ENCODE results near the gene DPY19L2. TPM values are rescaled to one million over a fixed set of nuclear protein-coding genes. Genes with fewer than 3 reads are reported as not detected.

The DPY19L2 gene
- total RNA-seq: 10 to 100 TPM in 1 of 2 donors, 1 to 10 TPM in 1; 5.7 to 14.5 TPM

DNA sequence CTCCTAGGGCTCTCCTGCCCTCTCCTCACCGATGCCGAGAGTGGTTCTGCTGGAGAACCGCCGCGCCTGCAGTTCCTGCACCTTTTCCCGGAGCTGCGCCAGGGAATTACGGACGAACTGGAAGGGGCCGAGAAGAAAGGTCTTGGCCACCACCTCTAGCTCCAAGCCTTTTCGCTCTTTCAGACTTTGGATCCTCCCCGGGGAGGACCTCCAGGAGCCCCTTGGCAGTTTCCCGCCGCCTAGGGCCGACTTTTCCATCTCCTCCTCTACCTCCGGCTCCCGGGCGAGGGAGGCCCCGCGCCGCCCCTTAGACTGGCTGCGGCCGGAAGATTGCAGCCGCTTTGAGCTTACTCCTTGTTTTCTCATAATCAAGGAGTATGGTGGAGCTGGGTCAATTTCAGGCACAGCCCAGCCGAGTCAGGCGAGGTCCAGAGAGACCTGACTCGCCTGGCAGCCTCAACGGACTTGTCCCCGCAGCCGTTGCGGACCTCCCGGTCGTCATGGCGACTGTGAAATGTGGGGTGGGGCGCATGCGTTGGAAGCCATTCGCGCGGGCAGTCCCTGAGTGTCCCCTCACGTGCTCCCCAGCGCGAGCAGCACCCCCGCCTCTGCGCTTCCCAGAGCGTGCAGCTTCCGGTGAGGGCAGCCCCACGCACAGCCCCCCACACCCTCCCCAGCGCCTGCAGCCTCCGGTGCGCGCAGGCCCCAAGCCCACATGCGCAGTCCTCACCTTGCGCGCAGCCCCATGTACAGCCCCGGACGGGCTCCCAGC, at the start of gene DPY19L2:
Gene DPY19L2 (minus strand): TSS at position 466 of the 772 bp plus-strand sequence. CDS start 100 bp downstream, at position 366.

Other genes with a start within 250 kb of the DPY19L2 start
- gene RXYLT1, start 111.4 kb upstream of the DPY19L2 start, total RNA-seq: 10 to 100 TPM; 19.3 to 23.0 TPM
- 1 to 10 TPM; 3.4 to 6.7 TPM for gene SRGAP1, start 176.2 kb upstream of the DPY19L2 start, total RNA-seq